Activated T-cell treated with anti-CD3 and anti-CD28 coated beads, Interleukin-2, amount 50 U/mL, for 48 hours (primary cell): ENCODE results near the gene RPL37A.

Experiments
- DNase-seq, 2 experiments: peaks; one replicate each; pipeline ENCODE4 v3.0.0-alpha.2; 2020

Gene RPL37A

DNA sequence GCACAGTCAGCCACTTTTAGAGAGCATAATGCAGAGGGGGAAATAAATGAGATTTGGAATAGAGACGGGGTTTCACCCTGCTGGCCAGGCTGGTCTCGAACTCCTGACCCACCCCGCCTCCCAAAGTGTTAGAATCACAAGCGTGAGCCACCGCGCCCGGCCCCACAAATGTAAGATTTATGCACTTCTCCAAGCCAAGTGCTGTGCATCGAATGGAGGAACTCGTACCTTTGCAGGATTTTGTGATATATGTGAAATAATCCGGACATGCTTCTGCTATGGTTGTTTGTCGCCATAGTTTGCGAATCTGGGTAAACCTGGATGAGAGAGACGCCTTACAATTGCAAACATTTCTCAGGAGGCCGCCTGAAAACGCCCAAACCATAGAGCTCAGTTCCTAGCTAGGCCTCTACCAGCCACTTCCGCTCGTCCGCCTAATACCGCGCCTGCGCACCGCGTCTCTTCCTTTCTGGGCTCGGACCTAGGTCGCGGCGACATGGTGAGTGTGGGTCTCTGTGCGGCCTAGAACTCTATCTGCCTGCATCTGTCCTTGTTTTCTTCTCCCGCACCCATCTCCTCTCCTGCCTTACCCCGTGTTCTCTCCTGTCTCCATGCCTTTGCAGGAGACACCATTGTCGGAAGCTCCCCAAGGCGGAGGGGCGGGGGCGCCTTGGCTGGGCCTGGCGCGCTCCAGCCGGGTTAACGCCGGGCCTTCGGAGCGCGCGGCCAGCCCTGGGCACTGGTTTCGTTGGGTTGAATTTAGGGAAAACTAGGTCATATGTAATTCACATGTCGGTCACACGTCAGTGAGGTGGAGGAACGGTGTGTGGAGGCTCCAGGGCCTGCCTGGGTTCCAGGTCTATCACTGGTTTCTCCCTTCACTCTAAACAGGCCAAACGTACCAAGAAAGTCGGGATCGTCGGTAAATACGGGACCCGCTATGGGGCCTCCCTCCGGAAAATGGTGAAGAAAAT lies at the start of gene RPL37A:
Gene RPL37A, plus strand, starts transcription at position 466 of the 974 bp plus-strand sequence. Its CDS starts 31 bp downstream, at position 497.
- peak; percentile 90 to 91 for DNase-seq

DNA sequence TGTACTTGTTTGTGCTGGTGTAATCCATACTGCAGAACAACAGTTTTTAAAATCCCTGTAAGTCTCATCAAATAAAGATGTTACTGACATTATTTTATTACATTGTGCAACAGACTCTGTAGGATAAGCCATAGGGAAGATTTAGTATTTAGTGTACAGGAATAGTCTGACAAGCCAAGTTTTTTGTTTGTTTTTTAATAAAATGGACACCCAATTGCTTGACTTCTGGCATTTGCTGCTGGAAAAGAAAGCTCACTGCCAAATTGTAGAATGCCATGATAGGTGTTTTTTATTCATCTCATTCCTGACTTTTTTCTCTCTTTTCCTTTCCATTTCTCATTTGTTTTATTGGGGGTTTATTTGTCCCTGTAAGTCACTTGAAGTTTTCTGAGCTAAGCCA lies 48.3 kb upstream of the RPL37A start:
- no peak for DNase-seq

DNA sequence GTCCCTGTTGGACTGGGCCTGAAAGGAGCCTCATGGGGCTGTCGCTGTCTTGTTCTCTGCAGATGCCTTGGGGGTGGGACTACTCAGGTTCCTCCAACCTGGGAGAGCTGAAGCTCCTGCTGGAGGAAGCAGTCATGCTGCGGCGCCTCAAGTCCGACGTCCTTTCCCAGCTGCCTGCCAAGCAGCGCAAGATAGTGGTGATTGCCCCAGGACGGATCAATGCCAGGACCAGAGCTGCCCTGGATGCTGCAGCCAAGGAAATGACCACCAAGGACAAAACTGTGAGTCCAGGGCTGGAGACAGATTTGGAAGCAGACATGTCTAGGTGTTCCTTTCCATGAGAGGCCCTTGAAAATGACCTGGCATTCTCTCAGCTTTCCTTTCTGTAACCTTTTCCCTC lies 47.9 kb upstream of the RPL37A start:
- no peak for DNase-seq

GRCh38 chr2:216453955-216454614 lies 44.6 kb upstream of the RPL37A start:
- DNase-seq: no peak

- DNase-seq: no peak
Observed at GRCh38 chr2:216463148-216463547, 35.5 kb upstream of the RPL37A start.

GRCh38 chr2:216464104-216464720 lies 34.4 kb upstream of the RPL37A start:
- no peak for DNase-seq

DNA sequence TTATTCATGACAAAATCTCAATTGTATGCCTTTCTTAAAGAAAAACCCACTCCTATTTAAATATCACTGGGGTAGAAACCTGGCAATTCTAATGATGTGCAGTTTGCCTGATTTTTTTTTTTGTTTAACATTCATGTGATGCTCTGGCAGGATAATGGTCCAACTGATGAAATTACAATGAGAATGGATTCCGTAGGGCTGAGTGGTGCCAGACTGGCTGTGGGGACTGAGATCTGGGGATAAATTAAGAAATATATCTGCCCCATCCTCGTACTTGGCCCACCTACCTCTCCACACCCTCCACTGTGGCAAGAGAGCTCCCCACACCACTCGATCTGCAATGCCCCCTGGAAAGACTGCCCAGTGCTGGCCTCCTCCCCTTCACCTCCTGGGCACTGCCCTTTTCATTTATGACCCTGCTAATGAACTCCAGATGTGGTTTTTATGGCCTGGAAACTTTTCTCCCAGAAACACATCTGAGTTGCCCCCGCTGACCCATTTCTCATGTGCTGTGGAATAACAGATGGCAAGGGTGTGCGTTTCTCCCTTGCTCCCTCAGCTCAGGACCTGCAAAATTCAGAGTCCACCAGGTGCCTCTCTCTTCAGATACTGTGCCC lies 33.0 kb upstream of the RPL37A start:
- DNase-seq: no peak

DNA sequence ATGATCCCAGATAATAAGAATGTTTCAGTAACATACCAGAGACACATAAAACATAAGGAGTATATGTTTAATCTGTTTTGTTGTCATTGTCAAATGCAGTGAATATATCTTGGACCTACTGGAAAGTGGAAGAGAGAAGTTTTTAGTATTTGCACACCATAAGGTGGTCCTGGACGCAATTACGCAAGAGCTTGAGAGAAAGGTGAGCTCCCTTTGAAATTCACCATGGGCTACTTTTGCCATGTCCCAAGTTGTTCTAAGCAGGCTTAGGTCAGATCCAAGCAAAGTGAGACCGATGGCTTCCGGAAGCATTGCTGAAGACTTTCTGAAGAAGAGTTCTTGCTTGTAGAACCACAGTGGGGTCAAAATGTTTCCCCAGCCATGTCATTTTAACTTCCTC lies 30.8 kb upstream of the RPL37A start:
- no peak for DNase-seq

DNA sequence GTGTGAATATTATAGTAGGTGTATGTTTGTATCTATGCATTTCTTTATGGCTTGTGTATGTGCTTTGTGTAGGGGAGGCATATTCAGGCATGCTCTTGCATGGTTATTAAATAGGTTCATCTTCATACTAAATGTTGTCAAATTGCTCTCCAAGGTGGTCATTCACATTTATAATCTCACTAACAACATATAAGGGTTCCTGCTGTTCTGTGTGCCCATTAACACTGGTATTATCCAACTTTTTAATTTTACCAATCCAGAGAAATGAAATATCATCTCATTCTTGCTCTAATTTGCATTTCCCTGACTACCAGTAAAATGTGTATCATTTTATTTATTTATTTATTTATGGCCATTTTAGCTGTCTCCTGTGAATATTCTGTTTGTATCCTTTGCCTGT lies 29.0 kb upstream of the RPL37A start:
- no peak for DNase-seq

DNA sequence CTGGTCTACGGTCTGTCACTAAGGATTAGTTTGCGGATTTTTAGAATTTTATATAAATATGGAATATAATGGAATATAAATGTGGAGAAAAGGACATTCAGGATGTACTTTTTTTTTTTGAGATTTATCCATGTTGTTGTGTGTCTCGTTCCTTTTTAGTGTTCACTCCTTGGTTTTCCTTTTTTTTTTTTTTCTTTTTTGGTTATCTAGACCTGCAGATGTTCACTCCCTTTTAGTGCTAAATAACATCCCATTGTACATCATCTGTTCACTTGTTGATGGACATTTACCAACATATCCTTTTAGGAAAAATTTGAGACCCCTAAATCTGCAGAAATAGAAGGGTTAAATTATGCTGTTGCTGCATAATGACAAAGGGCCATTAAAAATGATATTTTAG lies 25.5 kb upstream of the RPL37A start:
- DNase-seq: no peak

GRCh38 chr2:216474925-216475670 lies 23.5 kb upstream of the RPL37A start:
- DNase-seq: peak; percentile 53 to 58

DNA sequence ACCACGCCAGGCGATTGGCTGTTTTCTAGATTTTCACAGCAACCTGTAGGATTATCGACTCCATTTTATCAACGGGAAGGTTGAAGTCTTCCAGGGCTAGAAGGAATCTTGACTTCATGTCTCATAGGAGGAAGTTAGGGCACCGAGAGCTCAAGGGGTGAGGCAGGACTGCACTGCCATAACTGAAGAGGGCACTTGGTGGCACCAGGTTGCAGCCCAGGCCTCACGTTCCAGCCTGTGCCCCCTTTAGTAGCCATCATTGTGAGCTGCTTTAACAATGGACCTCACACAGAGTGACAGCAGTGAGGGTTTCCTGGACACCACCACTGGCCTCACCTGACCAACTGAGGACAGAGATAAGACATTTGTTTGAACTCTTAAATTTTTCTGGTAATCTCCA lies 22.9 kb upstream of the RPL37A start:
- no peak for DNase-seq

GRCh38 chr2:216477283-216478035 lies 21.2 kb upstream of the RPL37A start:
- DNase-seq: no peak

GRCh38 chr2:216478151-216478550 lies 20.5 kb upstream of the RPL37A start:
- DNase-seq: peak in 1 of 2 experiments; percentile 39

- DNase-seq: no peak
Observed at GRCh38 chr2:216478791-216479190, 19.9 kb upstream of the RPL37A start.

GRCh38 chr2:216480221-216480620 lies 18.4 kb upstream of the RPL37A start:
- DNase-seq: no peak

GRCh38 chr2:216482640-216483039 lies 16.0 kb upstream of the RPL37A start:
- no peak for DNase-seq

- DNase-seq: no peak
Observed at GRCh38 chr2:216485237-216485636, 13.4 kb upstream of the RPL37A start.

DNA sequence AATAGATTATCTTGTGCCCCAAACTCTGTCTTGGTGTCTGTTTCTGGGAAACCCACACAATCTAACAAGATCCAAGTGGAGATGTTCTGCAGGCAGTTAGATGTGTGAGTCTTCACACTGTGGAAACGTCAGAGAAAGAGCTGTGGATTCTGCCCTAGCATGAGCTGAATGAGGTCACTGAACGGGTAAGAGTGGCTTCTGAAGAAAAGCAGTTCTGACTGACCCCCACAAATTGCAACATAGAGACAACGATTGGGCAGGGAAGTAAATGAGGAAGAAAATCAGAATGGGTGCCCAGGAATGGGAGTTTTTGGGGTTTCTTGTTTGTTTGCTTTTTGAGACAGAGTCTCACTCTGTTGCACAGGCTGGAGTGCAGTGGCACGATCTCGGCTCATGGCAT lies 12.9 kb upstream of the RPL37A start:
- no peak for DNase-seq

GRCh38 chr2:216486271-216486670 lies 12.4 kb upstream of the RPL37A start:
- no peak for DNase-seq

DNA sequence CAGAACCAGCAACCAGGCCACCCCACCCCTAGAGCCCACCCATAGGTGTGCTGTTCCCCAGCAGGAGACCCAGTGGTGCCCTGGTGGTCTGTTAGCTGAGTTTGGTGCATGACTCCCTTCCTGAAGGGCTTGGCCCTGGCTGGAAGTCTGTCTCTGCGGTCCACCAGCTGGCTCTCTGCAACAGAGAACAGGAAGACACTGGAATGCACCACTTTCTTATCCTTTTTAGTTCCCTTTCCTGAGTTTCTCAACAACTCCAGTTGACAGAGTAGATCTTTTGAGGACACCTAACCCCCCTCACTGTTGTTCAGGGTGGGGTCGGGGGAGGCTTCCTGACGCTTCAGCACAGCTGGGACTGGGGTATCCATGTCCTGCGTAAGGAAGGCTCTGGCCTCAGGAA lies 11.9 kb upstream of the RPL37A start:
- no peak for DNase-seq

DNA sequence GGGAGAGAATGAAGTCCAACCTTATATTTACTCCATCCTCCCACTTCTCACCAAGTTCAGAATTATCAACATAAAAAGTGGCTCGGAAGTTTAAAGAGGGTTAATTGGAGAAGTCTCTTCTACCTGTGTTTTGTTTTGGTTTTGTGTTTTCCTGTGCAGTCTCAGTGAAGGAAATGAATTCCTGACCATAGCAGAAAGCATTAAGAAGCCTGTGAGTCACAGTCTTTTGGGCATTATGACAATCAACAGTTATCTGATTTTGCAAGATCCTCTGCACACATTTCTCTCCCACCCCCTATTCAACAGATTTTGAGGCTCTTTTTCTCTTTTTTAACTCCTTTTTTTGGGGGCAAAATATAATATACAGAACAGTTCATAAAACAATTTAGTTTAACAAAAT lies 8.6 kb upstream of the RPL37A start:
- DNase-seq: no peak
